Activated naive CD8-positive, alpha-beta T cell treated with anti-CD3 and anti-CD28 coated beads for 36 hours (primary cell): Measurements from ENCODE around the gene PHOSPHO2. TPM values are rescaled to one million over a fixed set of nuclear protein-coding genes. Genes with fewer than 3 reads are reported as not detected.
"Not testable (repeated sequence)": the region's sequence is repeated elsewhere in the genome, so short reads cannot be mapped to it uniquely, and the experiment has no call there.

Source experiments
- DNase-seq: peaks from one replicate; pipeline ENCODE4 v3.0.0; 2021
- H3K27ac Mint-ChIP-seq: one replicate; pipeline ENCODE4 v1.8.0; 2022; ENCODE audit warnings: mild to moderate bottlenecking, moderate library complexity, mixed read lengths
- H3K27me3 Mint-ChIP-seq: one replicate; pipeline ENCODE4 v1.8.0; 2022; ENCODE audit warnings: mild to moderate bottlenecking, mixed read lengths
- H3K36me3 Mint-ChIP-seq: one replicate; pipeline ENCODE4 v1.8.0; 2021; ENCODE audit warnings: mild to moderate bottlenecking, mixed read lengths
- H3K4me1 Mint-ChIP-seq: one replicate; pipeline ENCODE4 v1.8.0; 2021; ENCODE audit warnings: mixed read lengths
- H3K4me3 Mint-ChIP-seq: one replicate; pipeline ENCODE4 v1.8.0; 2022; ENCODE audit warnings: mild to moderate bottlenecking, moderate library complexity, mixed read lengths
- H3K9me3 Mint-ChIP-seq: one replicate; pipeline ENCODE4 v1.8.0; 2022; ENCODE audit warnings: mixed read lengths
- total RNA-seq, 2 experiments: library from RNA; stranded (reverse); gene quantifications; one replicate each; pipeline ENCODE4 v1.2.3, GENCODE V29; 2021

PHOSPHO2 gene
- total RNA-seq, 2 experiments from 2014 or later, result 3.4 to 4.1 TPM

DNA sequence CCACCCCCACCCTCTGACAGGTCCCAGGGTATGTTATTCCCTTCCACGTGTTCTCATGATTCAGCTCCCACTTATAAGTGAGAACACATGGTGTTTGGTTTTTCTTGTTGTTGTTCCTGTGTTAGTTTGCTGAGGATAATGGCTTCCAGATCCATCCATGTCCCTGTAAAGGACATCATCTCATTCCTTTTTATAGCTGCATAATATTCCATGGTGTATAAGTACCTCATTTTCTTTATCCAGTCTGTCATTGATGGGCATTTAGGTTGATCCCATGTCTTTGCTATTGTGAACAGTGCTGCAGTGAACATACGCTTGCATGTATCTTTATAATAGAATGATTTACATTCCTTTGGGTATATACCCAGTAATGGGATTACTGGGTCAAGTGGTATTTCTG, 4.9 kb downstream of the PHOSPHO2 start:
- not testable (repeated sequence) for H3K27me3 Mint-ChIP-seq, DNase-seq, H3K4me3 Mint-ChIP-seq, H3K4me1 Mint-ChIP-seq, H3K9me3 Mint-ChIP-seq, H3K27ac Mint-ChIP-seq
- H3K36me3 Mint-ChIP-seq, result peaks cover 20% of the 10 kb centered on the region

DNA sequence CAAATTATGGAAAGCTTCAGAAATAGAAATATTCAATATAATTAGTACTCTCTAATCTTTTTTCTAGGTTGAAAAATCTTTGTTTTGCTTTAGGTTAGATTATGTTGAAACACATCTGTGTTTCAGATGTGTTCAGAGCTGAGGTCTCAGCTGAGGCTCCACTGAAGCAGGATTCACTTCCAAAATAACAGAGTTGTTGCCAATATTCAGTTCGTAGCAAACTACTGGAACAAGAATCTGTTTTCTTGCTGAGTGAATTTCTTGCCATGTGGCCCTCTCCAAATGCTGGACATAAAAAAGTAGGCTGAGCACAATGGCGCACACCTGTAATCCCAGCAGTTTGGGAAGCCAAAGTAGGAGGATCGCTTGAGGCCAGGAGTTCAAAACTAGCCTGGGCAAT, 8.7 kb downstream of the PHOSPHO2 start:
- peaks cover under 1% of the 10 kb centered on the region for H3K4me1 Mint-ChIP-seq

GRCh38 chr2:169704160-169704708, 10.0 kb downstream of the PHOSPHO2 start:
- Mint-ChIP-seq H3K27ac (no peak overlapping the region), H3K36me3 (peaks cover 10% of the 10 kb centered on the region), H3K4me3 (no peak overlapping the region), H3K27me3 (no peaks in the 10 kb centered on the region), H3K4me1 (no peaks in the 10 kb centered on the region), H3K9me3 (no peaks in the 10 kb centered on the region)
- no peak for DNase-seq

More for the DNA sequence above, 8.7 kb downstream of the PHOSPHO2 start:
- no peak for DNase-seq
- H3K36me3 Mint-ChIP-seq, result peaks cover 15% of the 10 kb centered on the region
- no peaks in the 10 kb centered on the region for H3K9me3 Mint-ChIP-seq
- no peak overlapping the region for H3K27ac Mint-ChIP-seq
- no peaks in the 10 kb centered on the region for H3K27me3 Mint-ChIP-seq
- no peak overlapping the region for H3K4me3 Mint-ChIP-seq

DNA sequence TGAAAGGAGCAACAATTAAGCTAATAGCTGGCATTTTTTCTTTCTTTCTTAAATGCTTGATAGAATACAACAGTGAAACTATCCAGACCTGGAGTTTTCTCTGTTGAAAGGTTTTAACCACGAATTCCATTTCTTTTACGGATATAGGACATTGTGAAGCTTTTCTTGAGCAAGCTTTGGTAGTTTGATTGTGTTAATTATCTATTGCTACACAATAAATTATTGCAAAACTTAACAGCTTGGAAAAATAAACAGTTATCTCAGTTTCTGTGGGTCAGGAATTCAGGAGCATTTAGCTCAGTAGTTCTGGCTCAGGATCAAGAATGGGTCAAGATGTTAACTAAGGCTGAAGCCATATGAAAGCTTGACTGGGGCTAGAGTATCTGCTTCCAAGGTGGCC, 11.7 kb downstream of the PHOSPHO2 start:
- Mint-ChIP-seq H3K9me3 (no peaks in the 10 kb centered on the region), H3K27me3 (no peaks in the 10 kb centered on the region), H3K36me3 (peaks cover 1% of the 10 kb centered on the region), H3K4me3 (no peak overlapping the region), H3K27ac (no peak overlapping the region), H3K4me1 (no peaks in the 10 kb centered on the region)
- no peak for DNase-seq

DNA sequence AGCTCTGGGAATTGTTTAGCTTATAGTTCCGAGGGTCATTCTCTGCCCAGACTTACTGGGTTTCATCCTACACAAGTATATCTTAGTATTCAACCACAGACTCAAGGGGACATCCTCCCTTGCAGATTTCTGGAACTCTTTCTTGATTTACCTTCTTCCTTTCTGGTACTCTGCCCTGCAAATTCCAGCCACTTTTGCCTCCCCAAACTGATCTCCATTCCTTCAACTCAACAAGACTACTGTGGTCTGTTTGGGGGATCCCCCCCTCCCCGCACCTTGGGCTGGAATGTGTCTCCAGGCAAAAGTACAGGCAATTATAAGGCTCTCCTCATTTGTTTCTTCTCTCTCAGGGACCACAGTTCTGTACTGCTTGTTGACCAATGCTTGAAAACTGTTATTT, 13.4 kb downstream of the PHOSPHO2 start:
- no peak for DNase-seq
- H3K4me1 Mint-ChIP-seq, result no peaks in the 10 kb centered on the region
- no peak overlapping the region for H3K27ac Mint-ChIP-seq
- H3K9me3 Mint-ChIP-seq, result no peaks in the 10 kb centered on the region
- H3K4me3 Mint-ChIP-seq, result no peak overlapping the region
- H3K27me3 Mint-ChIP-seq, result no peaks in the 10 kb centered on the region
- H3K36me3 Mint-ChIP-seq, result peaks cover 3% of the 10 kb centered on the region

- DNase-seq, result no peak
- Mint-ChIP-seq H3K27me3 (no peaks in the 10 kb centered on the region), H3K4me3 (no peak overlapping the region), H3K4me1 (no peaks in the 10 kb centered on the region), H3K27ac (no peak overlapping the region), H3K9me3 (no peaks in the 10 kb centered on the region), H3K36me3 (peaks cover 3% of the 10 kb centered on the region)
Observed at GRCh38 chr2:169709331-169709730, 15.1 kb downstream of the PHOSPHO2 start.

- Mint-ChIP-seq H3K4me3 (no peak overlapping the region), H3K27ac (no peak overlapping the region), H3K36me3 (peaks cover 3% of the 10 kb centered on the region), H3K4me1 (no peaks in the 10 kb centered on the region), H3K9me3 (no peaks in the 10 kb centered on the region), H3K27me3 (no peaks in the 10 kb centered on the region)
- DNase-seq, result no peak
Observed at GRCh38 chr2:169709981-169710380, 15.7 kb downstream of the PHOSPHO2 start.

- Mint-ChIP-seq H3K36me3 (peaks cover 3% of the 10 kb centered on the region), H3K9me3 (no peaks in the 10 kb centered on the region)
Observed at GRCh38 chr2:169711751-169712509, 17.7 kb downstream of the PHOSPHO2 start.

DNA sequence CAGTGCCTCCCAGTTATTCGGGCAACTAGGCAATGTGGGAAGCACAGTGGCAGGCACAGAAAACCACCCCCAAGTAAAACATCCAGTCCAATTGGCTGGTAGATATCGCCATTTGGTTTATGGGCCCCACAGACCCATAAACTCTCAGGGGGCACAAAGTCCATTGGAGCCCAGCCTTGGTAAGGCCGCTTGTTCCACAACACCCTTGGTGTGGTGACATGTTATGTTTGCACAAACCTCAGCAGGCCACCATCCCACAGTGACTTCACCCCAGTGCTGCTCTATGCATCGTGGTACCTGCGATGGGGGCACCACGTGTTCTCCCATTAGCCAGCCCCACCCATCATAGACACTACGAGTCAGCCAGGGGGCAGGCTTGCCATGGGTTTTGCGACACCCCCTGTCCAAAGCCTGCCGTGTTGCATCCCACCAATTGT, 18.5 kb downstream of the PHOSPHO2 start:
- Mint-ChIP-seq H3K4me1 (no peaks in the 10 kb centered on the region), H3K4me3 (no peak overlapping the region), H3K36me3 (peaks cover 3% of the 10 kb centered on the region), H3K9me3 (no peaks in the 10 kb centered on the region), H3K27me3 (no peaks in the 10 kb centered on the region), H3K27ac (no peak overlapping the region)
- no peak for DNase-seq

More at GRCh38 chr2:169711751-169712509, 17.7 kb downstream of the PHOSPHO2 start:
- Mint-ChIP-seq H3K4me3 (no peak overlapping the region), H3K27ac (no peak overlapping the region), H3K4me1 (no peaks in the 10 kb centered on the region), H3K27me3 (no peaks in the 10 kb centered on the region)
- no peak for DNase-seq

DNA sequence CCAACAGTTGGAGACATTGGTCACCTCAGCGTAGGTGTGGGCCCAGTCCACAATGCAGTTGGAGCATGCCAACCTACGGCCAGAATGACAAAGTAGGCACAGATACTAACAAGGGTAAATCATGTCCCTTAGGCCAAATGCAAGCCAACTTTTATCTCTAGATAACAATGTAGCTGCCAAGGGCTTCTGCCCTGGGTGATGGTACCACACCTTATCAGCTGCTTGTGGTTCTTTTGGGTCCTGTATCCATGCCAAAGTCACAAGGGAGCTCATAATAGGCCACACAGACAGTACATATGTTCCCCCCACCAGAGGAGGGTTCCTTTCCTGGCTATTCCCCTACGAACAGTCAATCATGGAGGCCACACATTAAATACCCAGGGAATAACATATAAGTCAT, 19.1 kb downstream of the PHOSPHO2 start:
- no peaks in the 10 kb centered on the region for H3K27me3 Mint-ChIP-seq
- H3K4me1 Mint-ChIP-seq, result no peaks in the 10 kb centered on the region
- H3K4me3 Mint-ChIP-seq, result no peak overlapping the region
- peaks cover 3% of the 10 kb centered on the region for H3K36me3 Mint-ChIP-seq
- H3K9me3 Mint-ChIP-seq, result no peaks in the 10 kb centered on the region
- DNase-seq, result no peak
- H3K27ac Mint-ChIP-seq, result no peak overlapping the region

- H3K36me3 Mint-ChIP-seq, result peaks cover 3% of the 10 kb centered on the region
- no peaks in the 10 kb centered on the region for H3K27me3 Mint-ChIP-seq
- peaks cover 3% of the 10 kb centered on the region for H3K4me1 Mint-ChIP-seq
- H3K27ac Mint-ChIP-seq, result no peak overlapping the region
- H3K4me3 Mint-ChIP-seq, result no peak overlapping the region
- DNase-seq, result no peak
- H3K9me3 Mint-ChIP-seq, result no peaks in the 10 kb centered on the region
Observed at GRCh38 chr2:169714699-169715098, 20.4 kb downstream of the PHOSPHO2 start.

GRCh38 chr2:169715379-169716237, 21.3 kb downstream of the PHOSPHO2 start:
- Mint-ChIP-seq H3K4me1 (peaks cover 3% of the 10 kb centered on the region), H3K4me3 (no peak overlapping the region), H3K27me3 (no peaks in the 10 kb centered on the region), H3K36me3 (peaks cover 3% of the 10 kb centered on the region), H3K9me3 (no peaks in the 10 kb centered on the region), H3K27ac (no peak overlapping the region)
- no peak for DNase-seq

DNA sequence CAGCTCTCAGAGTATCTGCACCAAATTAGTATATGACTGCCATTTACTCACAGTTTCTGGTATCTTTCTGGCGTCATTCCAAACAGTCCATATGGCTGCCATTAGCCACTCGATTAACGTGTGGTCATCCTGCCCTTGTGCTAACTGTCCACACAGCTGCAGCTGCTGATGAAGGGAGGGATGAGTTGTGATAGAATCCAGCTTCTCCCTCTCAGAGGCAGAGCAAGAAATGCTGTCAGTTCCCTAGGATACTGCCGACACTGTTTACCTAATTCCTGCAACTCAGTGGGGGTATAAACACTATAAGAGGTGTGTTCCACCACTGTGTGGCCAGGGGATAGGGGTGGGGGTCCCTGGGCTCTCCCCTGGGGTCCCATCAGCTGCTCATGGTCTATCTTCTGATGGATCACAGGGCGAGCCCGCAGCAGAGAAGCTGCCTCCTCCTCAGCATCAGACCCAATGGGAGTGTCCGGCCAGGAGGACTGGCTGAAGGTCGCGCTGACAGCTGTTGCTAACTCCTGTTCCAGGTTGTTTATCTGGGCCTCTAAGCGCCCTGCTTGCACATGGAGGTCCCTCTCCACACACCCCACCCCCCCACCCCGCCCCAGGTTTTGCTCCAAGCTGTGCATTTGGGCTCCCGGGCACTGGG, 22.1 kb downstream of the PHOSPHO2 start:
- peaks cover 3% of the 10 kb centered on the region for H3K4me1 Mint-ChIP-seq
- no peak overlapping the region for H3K4me3 Mint-ChIP-seq
- no peaks in the 10 kb centered on the region for H3K27me3 Mint-ChIP-seq
- no peaks in the 10 kb centered on the region for H3K9me3 Mint-ChIP-seq
- DNase-seq, result no peak
- H3K36me3 Mint-ChIP-seq, result peaks cover 3% of the 10 kb centered on the region
- no peak overlapping the region for H3K27ac Mint-ChIP-seq

- H3K27ac Mint-ChIP-seq, result no peak overlapping the region
- H3K36me3 Mint-ChIP-seq, result no peaks in the 10 kb centered on the region
- no peak for DNase-seq
- H3K9me3 Mint-ChIP-seq, result no peaks in the 10 kb centered on the region
- H3K4me3 Mint-ChIP-seq, result no peak overlapping the region
- peaks cover 3% of the 10 kb centered on the region for H3K4me1 Mint-ChIP-seq
- H3K27me3 Mint-ChIP-seq, result no peaks in the 10 kb centered on the region
Observed at GRCh38 chr2:169716938-169717690, 22.8 kb downstream of the PHOSPHO2 start.
